K562 (cell line): ENCODE measurements around the gene LMBR1. TPM values are rescaled to one million over a fixed set of nuclear protein-coding genes. Genes with fewer than 3 reads are reported as not detected.

Experiments used
- ATAC-seq: fragments of 200-7000 bp; cut with Tn5 transposase; 3 replicates; pipeline ENCODE4 v1.9.1; 2020; ENCODE audit warnings: moderate library complexity
- BruUV-seq: library from RNA; stranded (reverse); fragments of 400-500 nt; replicated peaks from 2 replicates; lab custom pipeline; 2021; lab: Mats Ljungman, UMichigan
- CTCF ChIA-PET: fragments of 300-600 bp; formaldehyde crosslinking; extraction: SDS; loops from one replicate; lab custom pipeline; 2021; ENCODE audit warnings: low intra/inter-chr PET ratio; lab: Yijun Ruan, JAX
- POLR2A ChIA-PET: fragments of 300-600, 350-650 bp; sonication (Branson Sonifier 250); formaldehyde crosslinking; extraction: SDS; loops from one replicate; lab custom pipeline; 2021; ENCODE audit warnings: antibody characterized with exemption, inconsistent platforms; lab: Yijun Ruan, JAX
- DNase-seq, 4 experiments: peaks; one replicate each; pipeline versions ENCODE4 v3.0.0 to v3.0.0-alpha.2; 2011 to 2018; ENCODE audit warnings: low spot score in 3 of 4, mixed read lengths in 3 of 4; ENCODE audit errors: extremely low read depth in 1 of 4
- FAIRE-seq: peaks from 2 replicates; lab custom pipeline; 2011; peaks lifted over from hg19 to GRCh38; lab: Jason Lieb, UNC
- H2AFZ ChIP-seq: 2 replicates; pipeline ENCODE4 v1.6.0; 2011; ENCODE audit warnings: low read depth, low read length, control low read depth, inconsistent platforms
- H3K27ac ChIP-seq: fragments of 200-600 bp; 3 replicates; pipeline ENCODE4 v1.8.0; 2011; ENCODE audit warnings: low read depth, mild to moderate bottlenecking, control low read depth, inconsistent platforms, low read length, moderate library complexity, mixed read lengths; ENCODE audit errors: extremely low read depth
- H3K27me3 ChIP-seq, 2 experiments: fragments of 300-600 bp in 1 of 2; 2 replicates in 1 of 2; 3 replicates in 1 of 2; pipeline versions ENCODE4 v1.6.0 to v1.8.0; 2011; ENCODE audit warnings: inconsistent platforms in 2 of 2, low read length in 2 of 2, mild to moderate bottlenecking in 1 of 2, mixed read lengths in 1 of 2, moderate library complexity in 1 of 2; ENCODE audit not compliant: control insufficient read depth in 2 of 2, insufficient read depth in 2 of 2
- H3K36me3 ChIP-seq: fragments of 300-600 bp; 3 replicates; pipeline ENCODE4 v1.8.0; 2011; ENCODE audit warnings: mild to moderate bottlenecking, low read length, inconsistent platforms; ENCODE audit not compliant: control insufficient read depth, insufficient read depth
- H3K4me1 ChIP-seq, 2 experiments: fragments of 200-600 bp in 1 of 2; replicated peaks in 1 of 2; 2 replicates in 1 of 2; 3 replicates in 1 of 2; pipeline versions ENCODE4 v1.5.1 to v1.8.0; 2011; ENCODE audit warnings: inconsistent platforms in 2 of 2, low read length in 2 of 2, mild to moderate bottlenecking in 1 of 2, mixed read lengths in 1 of 2, moderate library complexity in 1 of 2; ENCODE audit not compliant: control insufficient read depth in 2 of 2, insufficient read depth in 2 of 2
- H3K4me2 ChIP-seq: 2 replicates; pipeline ENCODE4 v1.6.1; 2011; ENCODE audit warnings: low read length, control low read depth, inconsistent platforms, mixed read lengths; ENCODE audit not compliant: insufficient read depth
- H3K4me3 ChIP-seq: fragments of 200-600 bp; sonication (generic), shearing (Covaris generic); 2 replicates; pipeline ENCODE4 v1.5.1; 2016; ENCODE audit warnings: control low read depth, inconsistent platforms
- H3K79me2 ChIP-seq: fragments of 200-600 bp; 3 replicates; pipeline ENCODE4 v1.8.0; 2011; ENCODE audit warnings: low read length, inconsistent platforms; ENCODE audit not compliant: control insufficient read depth, insufficient read depth
- H3K9ac ChIP-seq, 2 experiments: 2 replicates each; pipeline versions ENCODE4 v1.6.0 to v1.6.1; 2011; ENCODE audit warnings: low read depth in 2 of 2, low read length in 2 of 2, control low read depth in 1 of 2, inconsistent platforms in 1 of 2, mild to moderate bottlenecking in 1 of 2, mixed read lengths in 1 of 2; ENCODE audit not compliant: insufficient read depth in 1 of 2
- H3K9me1 ChIP-seq: one replicate; pipeline ENCODE4 v1.6.0; 2011; ENCODE audit warnings: inconsistent platforms, mild to moderate bottlenecking, low read length, moderate library complexity; ENCODE audit not compliant: control insufficient read depth, insufficient read depth
- H3K9me3 ChIP-seq: replicated peaks from 2 replicates; pipeline ENCODE4 v1.5.1; 2011; ENCODE audit warnings: low read depth, low read length, inconsistent platforms; ENCODE audit not compliant: control insufficient read depth, insufficient read depth
- H4K20me1 ChIP-seq: replicated peaks from 2 replicates; pipeline ENCODE4 v1.6.1; 2011; ENCODE audit warnings: low read length, inconsistent platforms, mixed read lengths; ENCODE audit not compliant: control insufficient read depth, insufficient read depth
- BRD4 ChIP-seq: fragments of 200-600 bp; sonication (generic); IDR thresholded peaks from 2 replicates; pipeline ENCODE4 v1.6.1; 2017; ENCODE audit warnings: inconsistent platforms
- CEBPG ChIP-seq, 3 experiments: fragments of 200-800 bp in 1 of 3; sonication (Bioruptor generic) in 1 of 3; sonication (generic) in 1 of 3; formaldehyde crosslinking in 1 of 3; IDR thresholded peaks in 2 of 3; conservative IDR thresholded peaks in 1 of 3; 2 replicates each; pipeline versions ENCODE4 v1.6.1 to v1.8.0; 2016 to 2022; ENCODE audit warnings: missing compliant biosample characterization in 2 of 3, missing genetic modification characterization in 2 of 3, mild to moderate bottlenecking in 1 of 3, missing genetic modification reagents in 1 of 3
- E2F3 ChIP-seq: fragments of 250-450 bp; sonication (Bioruptor Pico); IDR thresholded peaks from 2 replicates; pipeline ENCODE4 v1.4.0; 2020; ENCODE audit warnings: mild to moderate bottlenecking
- ELK3 ChIP-seq: fragments of 450-650 bp; formaldehyde crosslinking; IDR thresholded peaks from 2 replicates; pipeline ENCODE4 v1.4.0; 2020; ENCODE audit warnings: mild to moderate bottlenecking
- FOXJ3 ChIP-seq: sonication (generic); formaldehyde crosslinking; IDR thresholded peaks from 2 replicates; pipeline ENCODE4 v1.4.0; 2020; ENCODE audit warnings: mild to moderate bottlenecking, missing genetic modification reagents
- RBM14 ChIP-seq: fragments of 200-400 bp; formaldehyde crosslinking; IDR thresholded peaks from 2 replicates; pipeline ENCODE4 v1.6.1; 2018; ENCODE audit warnings: low read depth, mild to moderate bottlenecking, low read length, moderate library complexity, borderline replicate concordance; ENCODE audit not compliant: insufficient read depth
- RBM39 ChIP-seq: fragments of 200-400 bp; formaldehyde crosslinking; optimal IDR thresholded peaks from 2 replicates; pipeline ENCODE3; 2018; ENCODE audit warnings: low read depth, low read length
- RNF219 ChIP-seq: fragments of 250-450 bp; sonication (Bioruptor Pico); IDR thresholded peaks from 2 replicates; pipeline ENCODE4 v1.5.0; 2022; ENCODE audit warnings: mild to moderate bottlenecking
- ZBTB1 ChIP-seq: sonication (generic); formaldehyde crosslinking; IDR thresholded peaks from 2 replicates; pipeline ENCODE4 v1.8.1; 2023; ENCODE audit warnings: missing genetic modification reagents, low read depth, mild to moderate bottlenecking, borderline replicate concordance
- ZBTB26 ChIP-seq: fragments of 450-650 bp; formaldehyde crosslinking; IDR thresholded peaks from 2 replicates; pipeline ENCODE4 v1.4.0; 2022; ENCODE audit warnings: missing genetic modification characterization
- ZNF124 ChIP-seq: sonication (generic); formaldehyde crosslinking; IDR thresholded peaks from 2 replicates; pipeline ENCODE4 v1.8.1; 2022; ENCODE audit warnings: missing genetic modification reagents
- ZNF217 ChIP-seq: sonication (generic); formaldehyde crosslinking; IDR thresholded peaks from 2 replicates; pipeline ENCODE4 v1.8.0; 2022; ENCODE audit warnings: mild to moderate bottlenecking, missing genetic modification reagents
- ZNF354B ChIP-seq: fragments of 250-450 bp; sonication (Bioruptor Pico); IDR thresholded peaks from 2 replicates; pipeline ENCODE4 v1.4.0; 2020
- ZNF584 ChIP-seq: fragments of 200-800 bp; sonication (Bioruptor generic); IDR thresholded peaks from 2 replicates; pipeline ENCODE4 v1.6.1; 2016; ENCODE audit warnings: low read depth, mild to moderate bottlenecking, missing genetic modification characterization, missing compliant biosample characterization
- ZNF695 ChIP-seq: fragments of 450-650 bp; formaldehyde crosslinking; IDR thresholded peaks from 2 replicates; pipeline ENCODE4 v1.4.0; 2020; ENCODE audit warnings: mild to moderate bottlenecking, moderate library complexity
- WGBS: fragments of 100-300 bp; shearing (Covaris generic); methylation state at CpG from one replicate; pipeline ENCODE4 v1.1.6; 2016; ENCODE audit warnings: low coverage, mixed read lengths; ENCODE audit not compliant: insufficient coverage; ENCODE audit errors: missing lambda C conversion rate; 5-methylcytosine and 5-hydroxymethylcytosine counted together
- in situ Hi-C: fragments of 300-500 bp; cut with MboI; formaldehyde crosslinking; loops from 4 replicates; pipeline ENCODE4 v1.15.0; 2018; ENCODE audit warnings: inconsistent platforms, mixed read lengths
- intact Hi-C: fragments of 100-400 bp; cut with micrococcal nuclease; formaldehyde crosslinking; loops from 2 replicates; pipeline ENCODE4 v1.14.2; 2022
- polyA plus RNA-seq, 8 experiments: library from polyadenylated mRNA; depleted of rRNA in 4 of 8; stranded (reverse) in 5 of 8; unstranded in 3 of 8; fragments of >200 nt; fragmentation: Nextera tagmentation in 2 of 8; fragmentation: Illumina TruSeq in 1 of 8; extraction: Ambion mirVana in 2 of 8; extraction: Trizol in 1 of 8; gene quantifications; 2 replicates each; pipeline versions ENCODE4 v1.2.1 to v1.2.3, GENCODE V29; 2011 to 2014; ENCODE audit warnings: inconsistent platforms in 1 of 8, missing spikeins in 1 of 8
- total RNA-seq, 7 experiments: library from RNA; depleted of rRNA in 6 of 7; stranded (reverse); fragments of >200 nt in 6 of 7; fragmentation: Illumina TruSeq in 2 of 7; extraction: Trizol in 2 of 7; gene quantifications; 2 replicates each; pipeline versions ENCODE4 v1.2.1 to v1.2.3, GENCODE V29; 2011 to 2021; ENCODE audit warnings: low replicate concordance in 1 of 7
- TF ChIP-seq, protein P1 (sequence below): fragments of 450-650 bp; formaldehyde crosslinking; IDR thresholded peaks from 2 replicates; pipeline ENCODE4 v1.4.0; 2022; ENCODE audit warnings: missing genetic modification characterization

The LMBR1 gene
- total and polyA plus RNA-seq, 9 of the 15 experiments (the other 6 are each of a cell fraction or from before 2014, with no cell fraction given): 7.7 to 90.0 (median 59.9) TPM

- in situ Hi-C loops (no loop called here), intact Hi-C loops (no loop called here)
- FAIRE-seq: no peak
These were observed 114.8 kb downstream of the LMBR1 start for GRCh38 chr7:156778201-156778600.

More at GRCh38 chr7:156778201-156778600, 114.8 kb downstream of the LMBR1 start:
- Histone ChIP-seq H4K20me1 (no peaks in the 10 kb centered on the region), H2AFZ (no peak overlapping the region), H3K27ac (no peak overlapping the region), H3K9me1 (no peaks in the 10 kb centered on the region), H3K4me3 (no peak overlapping the region), H3K79me2 (no peaks in the 10 kb centered on the region), H3K4me2 (no peak overlapping the region), H3K4me1 (peaks cover 0 to 5% of the 10 kb centered on the region in 2 experiments; a peak in 2 of 5 replicates), H3K9ac (no peak overlapping the region), H3K36me3 (peaks cover 7% of the 10 kb centered on the region; the same call in 2 of the 3 replicates), H3K9me3 (no peaks in the 10 kb centered on the region), H3K27me3 (no peaks in the 10 kb centered on the region)
- ChIA-PET CTCF (no interaction called here), POLR2A (interaction anchor here (0.9 kb wide), 2 partner anchors 10 to 14 kb away, joined by 3 read pairs; no protein-coding TSS in a partner anchor)
- BruUV-seq: no TSS peak
- DNase-seq (no peak), ATAC-seq (no peak)
- TF ChIP-seq, protein P1, sequence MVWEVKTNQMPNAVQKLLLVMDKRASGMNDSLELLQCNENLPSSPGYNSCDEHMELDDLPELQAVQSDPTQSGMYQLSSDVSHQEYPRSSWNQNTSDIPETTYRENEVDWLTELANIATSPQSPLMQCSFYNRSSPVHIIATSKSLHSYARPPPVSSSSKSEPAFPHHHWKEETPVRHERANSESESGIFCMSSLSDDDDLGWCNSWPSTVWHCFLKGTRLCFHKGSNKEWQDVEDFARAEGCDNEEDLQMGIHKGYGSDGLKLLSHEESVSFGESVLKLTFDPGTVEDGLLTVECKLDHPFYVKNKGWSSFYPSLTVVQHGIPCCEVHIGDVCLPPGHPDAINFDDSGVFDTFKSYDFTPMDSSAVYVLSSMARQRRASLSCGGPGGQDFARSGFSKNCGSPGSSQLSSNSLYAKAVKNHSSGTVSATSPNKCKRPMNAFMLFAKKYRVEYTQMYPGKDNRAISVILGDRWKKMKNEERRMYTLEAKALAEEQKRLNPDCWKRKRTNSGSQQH (CRISPR knock-in tag): no peak
- TF ChIP-seq ZNF695 (CRISPR knock-in tag): no peak
- no peak for TF ChIP-seq ZNF124 (CRISPR knock-in tag)
- TF ChIP-seq ZBTB1 (CRISPR knock-in tag): no peak
- no peak for TF ChIP-seq ZNF354B (CRISPR knock-in tag)
- no peak for TF ChIP-seq BRD4
- TF ChIP-seq CEBPG (CRISPR knock-in tag; IDR thresholded peaks at IDR 0.05): no peak
- no peak for TF ChIP-seq CEBPG (tag; conservative IDR thresholded peaks at IDR 0.05 in 1 of 2, IDR thresholded peaks at IDR 0.05 in 1 of 2)
- no peak for TF ChIP-seq ZNF217 (CRISPR knock-in tag)
- TF ChIP-seq RBM14: no peak
- no peak for TF ChIP-seq RBM39
- no peak for TF ChIP-seq FOXJ3 (CRISPR knock-in tag)
- TF ChIP-seq ZNF584 (CRISPR knock-in tag): no peak
- TF ChIP-seq ZBTB26 (CRISPR knock-in tag): no peak
- TF ChIP-seq ELK3: no peak
- no peak for TF ChIP-seq RNF219 (CRISPR knock-in tag)
- no peak for TF ChIP-seq E2F3 (CRISPR knock-in tag)
- 95% methylated on average over 3 of the region's 3 CpGs for WGBS
